ENCODE data around the gene KHDC4. TPM values are rescaled to one million over a fixed set of nuclear protein-coding genes. Genes with fewer than 3 reads are reported as not detected.

KHDC4 gene
- total and polyA plus RNA-seq, 2 of the 13 experiments (the other 11 are each of a cell fraction or from before 2014, with no cell fraction given) = 33.5 to 92.0 TPM

DNA sequence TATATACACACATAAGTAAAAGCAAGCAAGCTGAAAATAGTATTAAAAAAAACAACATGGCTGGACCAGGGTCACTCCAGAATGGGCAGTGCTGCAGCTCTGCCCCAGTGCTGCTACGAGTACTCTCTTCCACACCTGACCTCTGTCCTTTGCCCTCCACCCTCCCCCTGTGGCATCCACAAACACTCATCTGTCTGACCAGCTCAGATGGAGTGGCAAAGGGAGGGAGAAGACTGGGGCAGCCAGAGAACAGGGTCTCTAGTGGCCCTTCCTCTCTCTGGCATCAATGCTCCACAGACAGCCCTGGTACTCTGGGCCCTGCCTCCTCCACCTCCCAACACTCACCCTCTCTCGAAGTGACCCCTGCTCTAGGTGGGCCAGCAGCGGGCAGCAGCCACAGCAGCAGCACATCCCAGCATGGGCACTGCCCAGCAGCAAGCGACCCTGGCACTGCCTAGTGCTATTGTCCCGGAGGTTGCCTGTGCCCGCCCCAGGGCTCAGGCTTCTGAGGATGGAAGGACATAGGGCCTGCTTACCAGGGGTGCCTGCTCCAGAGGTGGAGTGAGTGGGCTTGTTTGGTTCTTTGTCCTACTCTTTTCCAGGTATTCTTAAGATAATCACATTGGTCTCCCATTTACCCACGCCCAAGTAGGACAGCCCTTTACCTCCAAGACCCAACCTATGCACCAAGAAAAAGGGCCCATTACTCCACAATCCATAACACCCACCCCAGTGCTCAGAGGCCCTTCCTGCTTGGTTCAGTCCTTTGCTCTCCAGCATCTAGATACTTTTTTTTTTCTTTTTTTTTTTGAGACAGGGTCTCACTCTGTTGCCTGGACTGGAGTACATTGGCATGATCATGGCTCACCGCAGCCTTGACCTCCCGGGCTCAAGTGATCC, 37.9 kb upstream of the KHDC4 start (continued):
- TF ChIP-seq HNF4A (CRISPR knock-in tag; IDR thresholded peaks at IDR 0.05) (peak; percentile 42; the same call in 1 of the 2 replicates), NR2F1 (CRISPR knock-in tag; IDR thresholded peaks at IDR 0.05) (0 out of 4 replicates have a peak, but pooled peaks of 1 of the 2 experiments have one; percentile 12), NR2F6 (IDR thresholded peaks at IDR 0.05) (peak; percentile 58; the same call in 1 of the 2 replicates), NR2F6 (CRISPR knock-in tag; IDR thresholded peaks at IDR 0.05) (peak; percentile 60)
- TF ChIP-seq, protein P1, sequence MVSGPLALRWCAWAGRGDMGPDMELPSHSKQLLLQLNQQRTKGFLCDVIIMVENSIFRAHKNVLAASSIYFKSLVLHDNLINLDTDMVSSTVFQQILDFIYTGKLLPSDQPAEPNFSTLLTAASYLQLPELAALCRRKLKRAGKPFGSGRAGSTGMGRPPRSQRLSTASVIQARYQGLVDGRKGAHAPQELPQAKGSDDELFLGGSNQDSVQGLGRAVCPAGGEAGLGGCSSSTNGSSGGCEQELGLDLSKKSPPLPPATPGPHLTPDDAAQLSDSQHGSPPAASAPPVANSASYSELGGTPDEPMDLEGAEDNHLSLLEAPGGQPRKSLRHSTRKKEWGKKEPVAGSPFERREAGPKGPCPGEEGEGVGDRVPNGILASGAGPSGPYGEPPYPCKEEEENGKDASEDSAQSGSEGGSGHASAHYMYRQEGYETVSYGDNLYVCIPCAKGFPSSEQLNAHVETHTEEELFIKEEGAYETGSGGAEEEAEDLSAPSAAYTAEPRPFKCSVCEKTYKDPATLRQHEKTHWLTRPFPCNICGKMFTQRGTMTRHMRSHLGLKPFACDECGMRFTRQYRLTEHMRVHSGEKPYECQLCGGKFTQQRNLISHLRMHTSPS (CRISPR knock-in tag; IDR thresholded peaks at IDR 0.05; ENCODE audit: low read depth) = peak; percentile 63; the same call in 1 of the 2 replicates

DNA sequence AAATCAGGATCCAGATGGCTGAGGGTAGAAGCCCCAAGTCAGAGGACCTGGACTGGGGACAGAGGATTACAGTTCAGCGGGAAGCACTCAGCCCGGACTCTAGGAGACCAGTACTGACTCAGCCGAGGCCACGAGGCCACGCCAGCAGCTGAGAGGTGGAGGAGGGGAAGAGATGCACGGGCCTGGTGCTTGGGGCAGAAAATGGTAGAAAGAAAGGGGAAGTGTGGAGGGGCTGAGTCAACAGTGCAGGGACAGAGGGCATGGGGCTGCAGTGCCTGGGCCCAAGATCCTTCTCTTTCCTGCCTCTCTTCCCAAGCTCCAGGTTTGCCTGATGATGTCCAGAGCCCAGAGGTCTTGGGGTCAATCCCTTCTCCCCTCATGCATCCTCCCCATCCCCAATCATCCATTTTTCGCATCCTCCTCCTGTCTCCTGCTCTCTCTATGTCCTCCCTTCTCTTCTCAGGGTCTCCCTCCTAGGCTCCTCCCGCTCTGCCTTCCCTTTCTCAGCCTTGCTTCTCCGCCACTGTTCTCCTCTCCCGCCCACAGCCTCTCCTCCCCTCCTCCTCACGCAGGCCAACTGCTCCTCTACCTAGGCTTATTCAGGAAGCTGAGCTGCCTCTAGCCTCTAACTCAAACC, 36.4 kb upstream of the KHDC4 start:
- no peak for FAIRE-seq
- no peak for ATAC-seq
- POLR2A ChIA-PET = interaction anchor here (1.3 to 5.0 kb wide), 5 partner anchors 7 to 145 kb away, joined by 3 to 64 read pairs (median 17); partner anchors contain the start of gene ARHGEF2
- TF ChIP-seq, protein P2, sequence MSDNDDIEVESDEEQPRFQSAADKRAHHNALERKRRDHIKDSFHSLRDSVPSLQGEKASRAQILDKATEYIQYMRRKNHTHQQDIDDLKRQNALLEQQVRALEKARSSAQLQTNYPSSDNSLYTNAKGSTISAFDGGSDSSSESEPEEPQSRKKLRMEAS (IDR thresholded peaks at IDR 0.05) = peak; percentile 39; the same call in 1 of the 2 replicates
- TF ChIP-seq SOX6 (IDR thresholded peaks at IDR 0.05) = no peak
- TF ChIP-seq SOX6 (CRISPR knock-in tag; IDR thresholded peaks at IDR 0.05) = no peak
- peak; percentile 42; the same call in 1 of the 2 replicates for TF ChIP-seq MYC (CRISPR knock-in tag; IDR thresholded peaks at IDR 0.05; ENCODE audit: borderline replicate concordance)
- TF ChIP-seq ZBTB38 (CRISPR knock-in tag; IDR thresholded peaks at IDR 0.05) = peak; percentile 72
- no peak for TF ChIP-seq SMAD1 (CRISPR knock-in tag; IDR thresholded peaks at IDR 0.05; ENCODE audit: borderline replicate concordance, low read depth)
- no peak for TF ChIP-seq TBP (CRISPR knock-in tag; IDR thresholded peaks at IDR 0.05)
- TF ChIP-seq ZNF577 (CRISPR knock-in tag; IDR thresholded peaks at IDR 0.05; ENCODE audit: borderline replicate concordance, low read depth) = no peak
- TF ChIP-seq, protein P3, sequence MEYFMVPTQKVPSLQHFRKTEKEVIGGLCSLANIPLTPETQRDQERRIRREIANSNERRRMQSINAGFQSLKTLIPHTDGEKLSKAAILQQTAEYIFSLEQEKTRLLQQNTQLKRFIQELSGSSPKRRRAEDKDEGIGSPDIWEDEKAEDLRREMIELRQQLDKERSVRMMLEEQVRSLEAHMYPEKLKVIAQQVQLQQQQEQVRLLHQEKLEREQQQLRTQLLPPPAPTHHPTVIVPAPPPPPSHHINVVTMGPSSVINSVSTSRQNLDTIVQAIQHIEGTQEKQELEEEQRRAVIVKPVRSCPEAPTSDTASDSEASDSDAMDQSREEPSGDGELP (IDR thresholded peaks at IDR 0.05; ENCODE audit: borderline replicate concordance, low read depth) = peak; percentile 41; the same call in 1 of the 2 replicates
- TF ChIP-seq FOSL2 (CRISPR knock-in tag; IDR thresholded peaks at IDR 0.05) = peak; percentile 42
- TF ChIP-seq, protein P4, sequence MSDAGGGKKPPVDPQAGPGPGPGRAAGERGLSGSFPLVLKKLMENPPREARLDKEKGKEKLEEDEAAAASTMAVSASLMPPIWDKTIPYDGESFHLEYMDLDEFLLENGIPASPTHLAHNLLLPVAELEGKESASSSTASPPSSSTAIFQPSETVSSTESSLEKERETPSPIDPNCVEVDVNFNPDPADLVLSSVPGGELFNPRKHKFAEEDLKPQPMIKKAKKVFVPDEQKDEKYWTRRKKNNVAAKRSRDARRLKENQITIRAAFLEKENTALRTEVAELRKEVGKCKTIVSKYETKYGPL (CRISPR knock-in tag; IDR thresholded peaks at IDR 0.05) = no peak
- TF ChIP-seq PHF8 (CRISPR knock-in tag; IDR thresholded peaks at IDR 0.05) = no peak
- TF ChIP-seq ZNF274 (CRISPR knock-in tag; IDR thresholded peaks at IDR 0.05) = no peak

More for the DNA sequence above, 36.4 kb upstream of the KHDC4 start:
- H3K4me3 ChIP-seq (replicated peaks in 1 of 3; ENCODE audit: insufficient read depth in 1 of 3, low read depth in 2 of 3, low read length in 3 of 3) = no peak overlapping the region
- H3K79me2 ChIP-seq (ENCODE audit: insufficient read depth, low read length) = peaks cover 51% of the 10 kb centered on the region
- no peaks in the 10 kb centered on the region for H3K9me3 ChIP-seq (ENCODE audit: low read length)
- no peaks in the 10 kb centered on the region for H3K27me3 ChIP-seq (ENCODE audit: control insufficient read depth in 1 of 2, insufficient read depth in 2 of 2, low read length in 2 of 2)
- 74% methylated on average over 11 of the region's 11 CpGs for WGBS (ENCODE audit: low lambda C conversion rate)
- no peak overlapping the region for H3K4me2 ChIP-seq (ENCODE audit: low read depth, low read length)
- H3K9ac ChIP-seq (ENCODE audit: insufficient read depth, low read depth, low read length) = no peak overlapping the region
- CTCF ChIA-PET (ENCODE audit: low intra/inter-chr PET ratio, low total read pairs) = no interaction called here
- in situ Hi-C loops (cut with HindIII; ENCODE audit: extremely low pct_ligation_motif_present, low pct_unique_long_range_greater_than_20kb) = no loop called here
- peaks cover 95% of the 10 kb centered on the region for H3K4me1 ChIP-seq (ENCODE audit: insufficient read depth, low read length)
- no peak overlapping the region for H2AFZ ChIP-seq (ENCODE audit: low read length)
- no peak for DNase-seq (ENCODE audit: low spot score)
- no TSS peak for BruUV-seq (replicated peaks)
- no peak overlapping the region for H3K27ac ChIP-seq (ENCODE audit: extremely low read length, insufficient read depth, low read length)
- H4K20me1 ChIP-seq (ENCODE audit: insufficient read depth, low read length) = peaks cover 2% of the 10 kb centered on the region; the same call in 1 of the 2 replicates
- intact Hi-C loops (cut with micrococcal nuclease; ENCODE audit: unreplicated experiment) = no loop called here
- peaks cover 16 to 31% of the 10 kb centered on the region in 2 experiments; a peak in 4 of 5 replicates for H3K36me3 ChIP-seq (replicated peaks in 1 of 2; ENCODE audit: control insufficient read depth in 1 of 2, insufficient read depth in 2 of 2, low read length in 2 of 2)
